ENCODE results near the gene KDR. TPM values are rescaled to one million over a fixed set of nuclear protein-coding genes. Genes with fewer than 3 reads are reported as not detected.

The KDR gene
- total RNA-seq, 1 experiment from 2014 or later = 3.4 TPM

- DNase-seq (ENCODE audit: low read depth, low spot score) = no peak
- in situ Hi-C loops (cut with HindIII; ENCODE audit: low pct_unique_long_range_greater_than_20kb, low sequenced_read_pairs) = no loop called here
Measured at GRCh38 chr4:55127053-55127452, 1.7 kb upstream of the KDR start.

- in situ Hi-C loops (cut with HindIII; ENCODE audit: low pct_unique_long_range_greater_than_20kb, low sequenced_read_pairs) = no loop called here
Measured at GRCh38 chr4:55125763-55126541, 557 bp upstream of the KDR start.

GRCh38 chr4:55124322-55125076 is 896 bp downstream of the KDR start:
- in situ Hi-C loops (cut with HindIII; ENCODE audit: low pct_unique_long_range_greater_than_20kb, low sequenced_read_pairs) = no loop called here
- DNase-seq (ENCODE audit: low read depth, low spot score) = no peak

More at GRCh38 chr4:55125763-55126541, 557 bp upstream of the KDR start:
- peak; percentile 3 for DNase-seq (ENCODE audit: low read depth, low spot score)

GRCh38 chr4:55123791-55124190 is 1.6 kb downstream of the KDR start:
- DNase-seq (ENCODE audit: low read depth, low spot score) = peak; percentile 8
- in situ Hi-C loops (cut with HindIII; ENCODE audit: low pct_unique_long_range_greater_than_20kb, low sequenced_read_pairs) = no loop called here

GRCh38 chr4:55122235-55122634 is 3.2 kb downstream of the KDR start:
- in situ Hi-C loops (cut with HindIII; ENCODE audit: low pct_unique_long_range_greater_than_20kb, low sequenced_read_pairs) = no loop called here
- DNase-seq (ENCODE audit: low read depth, low spot score) = no peak

- in situ Hi-C loops (cut with HindIII; ENCODE audit: low pct_unique_long_range_greater_than_20kb, low sequenced_read_pairs) = no loop called here
- DNase-seq (ENCODE audit: low read depth, low spot score) = peak; percentile 45
Measured at GRCh38 chr4:55121246-55121645, 4.1 kb downstream of the KDR start.

GRCh38 chr4:55118397-55118796 is 7.0 kb downstream of the KDR start:
- DNase-seq (ENCODE audit: low read depth, low spot score) = no peak
- in situ Hi-C loops (cut with HindIII; ENCODE audit: low pct_unique_long_range_greater_than_20kb, low sequenced_read_pairs) = no loop called here

- no peak for DNase-seq (ENCODE audit: low read depth, low spot score)
- in situ Hi-C loops (cut with HindIII; ENCODE audit: low pct_unique_long_range_greater_than_20kb, low sequenced_read_pairs) = no loop called here
Measured at GRCh38 chr4:55117511-55117910, 7.9 kb downstream of the KDR start.

GRCh38 chr4:55116450-55116849 is 8.9 kb downstream of the KDR start:
- DNase-seq (ENCODE audit: low read depth, low spot score) = no peak
- in situ Hi-C loops (cut with HindIII; ENCODE audit: low pct_unique_long_range_greater_than_20kb, low sequenced_read_pairs) = no loop called here

GRCh38 chr4:55111601-55112000 is 13.8 kb downstream of the KDR start:
- DNase-seq (ENCODE audit: low read depth, low spot score) = no peak
- in situ Hi-C loops (cut with HindIII; ENCODE audit: low pct_unique_long_range_greater_than_20kb, low sequenced_read_pairs) = no loop called here

- DNase-seq (ENCODE audit: low read depth, low spot score) = no peak
- in situ Hi-C loops (cut with HindIII; ENCODE audit: low pct_unique_long_range_greater_than_20kb, low sequenced_read_pairs) = no loop called here
Measured at GRCh38 chr4:55110131-55110530, 15.3 kb downstream of the KDR start.

- in situ Hi-C loops (cut with HindIII; ENCODE audit: low pct_unique_long_range_greater_than_20kb, low sequenced_read_pairs) = no loop called here
- DNase-seq (ENCODE audit: low read depth, low spot score) = no peak
Measured at GRCh38 chr4:55107054-55107453, 18.3 kb downstream of the KDR start.

- in situ Hi-C loops (cut with HindIII; ENCODE audit: low pct_unique_long_range_greater_than_20kb, low sequenced_read_pairs) = no loop called here
- no peak for DNase-seq (ENCODE audit: low read depth, low spot score)
Measured at GRCh38 chr4:55103224-55103623, 22.2 kb downstream of the KDR start.

- in situ Hi-C loops (cut with HindIII; ENCODE audit: low pct_unique_long_range_greater_than_20kb, low sequenced_read_pairs) = no loop called here
- DNase-seq (ENCODE audit: low read depth, low spot score) = no peak
Measured at GRCh38 chr4:55099816-55100215, 25.6 kb downstream of the KDR start.

GRCh38 chr4:55098456-55099204 is 26.8 kb downstream of the KDR start:
- DNase-seq (ENCODE audit: low read depth, low spot score) = no peak
- in situ Hi-C loops (cut with HindIII; ENCODE audit: low pct_unique_long_range_greater_than_20kb, low sequenced_read_pairs) = no loop called here

GRCh38 chr4:55096619-55097018 is 28.8 kb downstream of the KDR start:
- no peak for DNase-seq (ENCODE audit: low read depth, low spot score)
- in situ Hi-C loops (cut with HindIII; ENCODE audit: low pct_unique_long_range_greater_than_20kb, low sequenced_read_pairs) = no loop called here

GRCh38 chr4:55096045-55096444 is 29.4 kb downstream of the KDR start:
- no peak for DNase-seq (ENCODE audit: low read depth, low spot score)
- in situ Hi-C loops (cut with HindIII; ENCODE audit: low pct_unique_long_range_greater_than_20kb, low sequenced_read_pairs) = no loop called here

GRCh38 chr4:55092504-55092903 is 32.9 kb downstream of the KDR start:
- in situ Hi-C loops (cut with HindIII; ENCODE audit: low pct_unique_long_range_greater_than_20kb, low sequenced_read_pairs) = no loop called here
- no peak for DNase-seq (ENCODE audit: low read depth, low spot score)

Data from SK-MEL-5 (cell line).